ENCODE measurements around the gene CEP128. TPM values are rescaled to one million over a fixed set of nuclear protein-coding genes. Genes with fewer than 3 reads are reported as not detected.

Gene CEP128
- total RNA-seq, 1 experiment from 2014 or later = 12.0 TPM

- TF ChIP-seq ZNF512 (CRISPR knock-in tag; IDR thresholded peaks at IDR 0.05; ENCODE audit: borderline replicate concordance) = no peak
- TF ChIP-seq ELF4 (CRISPR knock-in tag; IDR thresholded peaks at IDR 0.05; ENCODE audit: low read depth) = no peak
- TF ChIP-seq NR2C2 (CRISPR knock-in tag; IDR thresholded peaks at IDR 0.05) = no peak
- no peak for TF ChIP-seq E2F1 (CRISPR knock-in tag; IDR thresholded peaks at IDR 0.05)
Measured at GRCh38 chr14:80713076-80713850, 228.3 kb downstream of the CEP128 start (continued).

- no peaks in the 10 kb centered on the region for H3K27me3 Mint-ChIP-seq (ENCODE audit: low read depth)
- H3K4me3 Mint-ChIP-seq = no peak overlapping the region
- ChIA-PET CTCF (no interaction called here), POLR2A (no interaction called here)
- no peaks in the 10 kb centered on the region for H3K4me1 Mint-ChIP-seq
- ATAC-seq (no peak), DNase-seq (ENCODE audit: low spot score) (no peak)
- H3K9me3 Mint-ChIP-seq = no peaks in the 10 kb centered on the region
- H3K27ac Mint-ChIP-seq = no peak overlapping the region
- no peaks in the 10 kb centered on the region for H3K36me3 Mint-ChIP-seq
- no peak for TF ChIP-seq SMAD4 (CRISPR knock-in tag; IDR thresholded peaks at IDR 0.05)
- no peak for TF ChIP-seq PREB (CRISPR knock-in tag; IDR thresholded peaks at IDR 0.05; ENCODE audit: borderline replicate concordance)
- TF ChIP-seq E2F1 (CRISPR knock-in tag; IDR thresholded peaks at IDR 0.05) = no peak
- no peak for TF ChIP-seq ARID4B (CRISPR knock-in tag; IDR thresholded peaks at IDR 0.05; ENCODE audit: borderline replicate concordance)
- no peak for TF ChIP-seq CREB1 (CRISPR knock-in tag; IDR thresholded peaks at IDR 0.05)
- no peak for TF ChIP-seq ZNF671 (CRISPR knock-in tag; IDR thresholded peaks at IDR 0.05)
- TF ChIP-seq ZNF121 (CRISPR knock-in tag; IDR thresholded peaks at IDR 0.05) = no peak
- no peak for TF ChIP-seq PRDM15 (CRISPR knock-in tag; IDR thresholded peaks at IDR 0.05)
- no peak for TF ChIP-seq HMGXB4 (CRISPR knock-in tag; IDR thresholded peaks at IDR 0.05)
- no peak for TF ChIP-seq AR (CRISPR knock-in tag; IDR thresholded peaks at IDR 0.05)
Measured at GRCh38 chr14:80705241-80705980, 236.1 kb downstream of the CEP128 start.

All from WTC11 (cell line).